Measurements from ENCODE around the gene PRKCE.
A peak's percentile ranks its signal among the peaks of the same experiment; 100 is the strongest.

Gene PRKCE

DNA sequence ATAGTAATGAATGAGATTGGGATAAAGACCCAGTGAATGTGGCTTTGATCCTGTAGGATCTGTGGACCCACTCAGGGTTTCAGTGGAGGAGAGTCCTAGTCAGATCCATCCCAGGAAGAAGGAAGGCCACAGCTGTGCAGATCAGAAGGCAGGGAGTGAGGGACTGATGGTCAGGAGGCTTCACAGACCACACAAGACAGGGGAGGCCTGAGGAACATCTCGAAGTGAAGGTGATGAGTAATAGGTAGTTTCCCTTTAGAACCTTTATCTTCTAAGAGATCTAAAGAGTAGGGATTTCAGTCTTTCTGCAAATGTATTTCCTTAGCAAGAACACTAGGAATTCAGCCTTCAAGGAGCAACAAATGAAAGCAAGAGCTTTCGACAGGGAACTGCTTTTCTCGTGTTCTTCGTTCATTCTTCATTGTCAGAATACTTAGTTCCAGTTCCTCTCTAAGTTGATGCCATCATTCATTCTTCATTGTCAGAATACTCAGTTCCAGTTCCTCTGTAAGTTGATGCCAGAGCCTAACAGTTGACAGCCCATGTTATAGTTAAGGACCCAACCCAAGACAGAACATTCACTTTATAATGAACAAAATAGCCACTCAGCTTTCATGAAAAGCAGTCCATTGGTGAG lies 495.5 kb downstream of the PRKCE start:
- FAIRE-seq (no peak), DNase-seq (ENCODE audit: insufficient read length, low spot score) (no peak)

DNA sequence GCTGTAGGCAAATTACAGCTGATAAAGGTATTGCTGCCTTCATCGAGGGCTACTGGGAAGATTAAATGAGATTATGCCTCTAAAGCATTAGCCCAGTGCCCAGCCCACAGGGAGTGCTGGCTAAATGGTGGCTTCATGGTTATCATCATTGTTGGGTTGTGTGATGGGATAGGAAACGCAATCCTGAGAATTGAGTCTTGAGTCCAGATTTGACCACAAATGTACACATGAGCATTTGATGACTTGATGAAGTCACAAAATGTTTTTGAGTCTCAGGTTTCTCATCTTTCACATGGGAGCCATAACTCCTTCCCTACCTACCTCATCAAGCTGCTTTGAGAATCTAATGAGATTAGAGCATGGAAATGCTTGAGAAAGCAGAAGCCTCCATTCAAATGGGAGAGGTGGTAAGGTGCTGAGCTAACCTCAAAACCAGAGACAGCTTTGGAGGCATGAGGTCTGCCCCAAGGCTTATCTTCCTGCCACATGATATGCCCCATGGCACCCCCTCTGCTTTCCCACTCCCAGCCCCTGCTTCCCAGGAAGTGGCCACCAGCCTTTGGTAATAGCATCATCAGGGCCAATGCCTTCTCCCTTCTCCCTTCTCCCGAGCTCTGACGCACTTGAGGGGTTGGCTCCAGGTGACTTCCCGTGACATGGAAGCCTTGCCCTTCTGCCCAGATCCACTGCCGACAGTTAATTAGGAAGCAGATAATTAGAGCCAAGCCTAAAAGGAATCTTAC lies 496.3 kb downstream of the PRKCE start:
- DNase-seq (ENCODE audit: insufficient read length, low spot score) (no peak), FAIRE-seq (peak; percentile 72)

DNA sequence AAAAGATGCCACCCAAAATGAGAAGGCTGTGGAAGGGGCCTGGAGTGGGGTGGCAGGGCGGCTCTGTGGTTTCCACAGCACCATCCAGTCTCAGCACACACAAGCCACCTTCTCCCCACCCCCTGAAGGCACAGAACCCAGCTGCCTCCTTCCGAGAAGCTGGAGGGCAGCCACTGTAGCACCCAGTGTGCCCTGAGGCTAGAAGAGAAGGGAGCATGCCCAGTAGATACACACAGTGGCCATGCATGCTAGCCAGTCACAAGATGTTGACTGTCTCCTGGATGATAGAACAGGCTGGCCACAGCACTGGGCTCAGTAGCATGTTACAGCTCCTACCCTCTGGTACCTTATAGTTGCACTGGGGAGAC lies 496.9 kb downstream of the PRKCE start:
- DNase-seq (ENCODE audit: insufficient read length, low spot score) (no peak), FAIRE-seq (peak; percentile 58)

DNA sequence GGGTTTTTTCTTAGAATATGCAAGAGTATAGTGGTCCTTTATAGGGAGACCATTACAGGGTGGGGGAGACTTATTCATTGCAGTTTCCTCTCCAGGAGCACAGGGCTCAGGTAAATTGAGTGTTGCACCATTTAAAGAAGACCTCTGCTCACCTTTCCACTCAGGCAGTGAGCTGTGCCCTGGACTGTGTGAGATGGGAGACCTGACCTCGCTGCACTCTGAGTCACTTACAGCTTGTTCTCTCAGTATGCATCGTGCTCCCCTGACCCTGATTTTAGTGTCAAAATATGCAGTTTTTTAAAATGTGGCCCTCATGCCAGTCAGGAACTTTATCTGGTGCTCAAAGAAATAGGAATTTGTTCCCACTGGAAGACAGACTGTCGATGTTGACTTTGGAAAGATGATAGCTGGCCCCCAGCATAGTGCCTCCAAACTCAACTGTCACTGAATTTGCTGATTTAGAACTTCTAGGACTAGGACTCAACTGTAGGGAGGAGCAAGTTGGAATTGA lies 499.0 kb downstream of the PRKCE start:
- FAIRE-seq: no peak
- no peak for DNase-seq (ENCODE audit: insufficient read length, low spot score)

DNA sequence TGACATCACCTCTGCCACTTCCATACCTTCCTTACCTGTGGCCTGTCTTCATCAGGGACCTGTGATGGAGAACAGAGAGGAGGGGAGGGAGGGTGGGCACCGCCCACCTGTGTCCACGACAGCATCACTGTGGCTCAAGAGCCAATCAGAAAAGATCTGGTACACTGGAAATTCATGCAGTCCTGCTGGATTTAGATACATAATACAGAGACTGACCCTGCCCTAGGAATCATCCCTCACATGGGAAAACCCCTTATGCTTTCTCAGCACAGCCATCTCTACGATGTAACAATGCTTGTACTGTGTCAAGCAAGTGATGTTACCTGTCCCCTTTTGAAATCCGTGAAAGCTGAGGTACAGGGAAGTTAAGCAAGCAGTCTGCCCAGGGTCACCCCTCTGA lies 500.1 kb downstream of the PRKCE start:
- FAIRE-seq (peak; percentile 74), DNase-seq (ENCODE audit: insufficient read length, low spot score) (no peak)

DNA sequence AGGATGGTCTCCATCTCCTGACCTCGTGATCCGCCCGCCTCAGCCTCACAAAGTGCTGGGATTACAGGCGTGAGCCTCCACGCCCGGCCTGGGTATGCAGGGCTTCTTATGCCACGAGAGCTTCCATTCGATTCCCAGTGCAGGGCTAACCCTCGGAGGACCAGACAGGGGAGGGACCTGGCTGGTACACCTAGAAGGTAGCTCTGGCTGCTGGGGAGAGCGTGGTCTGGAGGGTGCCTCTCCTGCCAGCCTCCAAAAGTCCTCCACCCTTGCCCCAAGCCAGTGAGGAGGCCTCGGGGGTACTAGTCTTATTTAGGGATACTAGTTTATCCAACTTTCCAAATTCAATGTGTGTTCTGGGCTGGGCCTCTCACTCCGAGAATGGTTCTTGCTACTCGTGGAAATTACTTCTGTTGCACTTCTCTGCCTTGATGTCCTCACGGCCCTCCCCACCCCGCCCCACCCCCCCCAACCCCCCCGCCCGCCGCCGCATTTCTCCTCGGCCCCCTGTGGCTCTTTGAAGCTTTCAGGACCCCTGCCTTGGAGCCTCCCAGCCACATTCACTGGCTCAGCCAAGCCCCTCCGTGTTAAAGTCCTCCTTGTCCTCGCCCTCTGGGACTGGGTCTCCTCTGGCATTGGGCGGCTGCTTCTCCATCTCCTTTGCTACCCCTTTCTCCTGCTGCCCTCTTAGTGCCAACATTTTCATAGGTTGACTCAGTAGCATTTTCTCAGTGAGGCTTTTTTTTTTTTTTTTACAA lies 502.7 kb downstream of the PRKCE start:
- FAIRE-seq: no peak

DNA sequence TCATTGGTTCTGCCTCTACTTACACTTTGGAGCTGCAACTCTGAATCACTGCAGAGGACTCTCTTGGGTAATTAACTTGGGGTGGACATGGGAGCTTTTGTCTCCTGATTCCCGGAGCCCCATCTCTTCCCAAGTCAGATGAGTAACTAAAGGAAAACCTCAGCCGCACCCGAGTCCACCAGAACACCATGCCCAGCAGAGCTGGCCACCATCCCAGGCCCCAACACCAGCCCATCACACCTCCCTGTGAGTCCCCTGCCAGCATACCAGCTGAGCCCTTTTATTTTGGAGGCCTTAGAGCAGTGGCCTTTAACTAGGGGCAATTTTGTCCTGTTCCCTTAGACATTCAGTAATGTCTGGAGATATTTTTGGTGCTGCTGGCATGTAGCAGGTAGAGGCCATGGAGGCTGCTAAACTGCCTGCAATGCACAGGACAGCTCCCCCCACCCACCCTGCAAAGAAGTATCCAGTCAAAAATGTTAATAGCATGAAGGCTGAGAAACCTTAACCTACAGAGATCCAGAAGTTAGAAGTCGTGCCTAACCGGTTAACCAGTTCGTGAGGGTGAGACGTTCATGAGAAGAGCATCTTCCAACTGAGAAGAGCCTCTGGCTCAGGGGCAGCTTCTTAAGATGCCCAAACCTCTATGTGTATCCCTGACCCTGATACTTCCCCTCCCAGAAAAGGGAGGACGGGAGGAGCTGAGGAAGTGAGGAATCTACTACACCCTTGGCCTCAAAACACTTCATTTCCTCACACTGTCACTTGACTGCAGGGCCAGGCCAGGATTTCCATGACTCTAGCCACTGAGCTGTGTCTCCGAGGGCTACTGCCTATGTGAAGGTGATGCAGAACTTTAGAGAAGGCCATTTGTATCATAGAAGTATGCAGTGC lies 505.8 kb downstream of the PRKCE start:
- no peak for FAIRE-seq
- no peak for DNase-seq (ENCODE audit: insufficient read length, low spot score)

More for the DNA sequence above, 502.7 kb downstream of the PRKCE start:
- no peak for DNase-seq (ENCODE audit: insufficient read length, low spot score)

- no peak for FAIRE-seq
Observed at GRCh38 chr2:46157966-46158310, 506.5 kb downstream of the PRKCE start.

GRCh38 chr2:46158661-46159060 lies 507.2 kb downstream of the PRKCE start:
- FAIRE-seq: no peak

More at GRCh38 chr2:46157966-46158310, 506.5 kb downstream of the PRKCE start:
- no peak for DNase-seq (ENCODE audit: insufficient read length, low spot score)

DNA sequence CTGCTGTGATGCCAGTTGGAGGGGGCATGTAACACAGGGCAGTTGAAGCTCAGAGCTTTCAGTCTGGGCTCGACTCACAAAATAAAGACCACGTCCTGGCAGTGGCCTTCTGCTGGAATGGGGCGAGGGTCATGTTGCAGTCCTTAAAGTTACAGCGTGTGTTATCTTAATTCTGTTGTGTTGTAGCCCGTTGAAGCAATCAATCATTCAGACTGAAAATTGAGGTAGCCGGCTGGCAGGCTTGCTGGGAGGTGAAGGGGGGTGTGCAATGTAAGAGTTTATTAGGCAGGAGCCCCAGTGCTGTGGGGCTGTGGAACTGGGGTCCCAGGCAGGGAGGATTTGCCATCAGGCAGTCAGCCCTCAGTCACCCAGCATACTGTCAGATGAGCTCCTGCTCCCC lies 508.9 kb downstream of the PRKCE start:
- FAIRE-seq: no peak
- DNase-seq (ENCODE audit: insufficient read length, low spot score): no peak

More at GRCh38 chr2:46158661-46159060, 507.2 kb downstream of the PRKCE start:
- DNase-seq (ENCODE audit: insufficient read length, low spot score): no peak

GRCh38 chr2:46161315-46161714 lies 509.8 kb downstream of the PRKCE start:
- FAIRE-seq (no peak), DNase-seq (ENCODE audit: insufficient read length, low spot score) (no peak)

DNA sequence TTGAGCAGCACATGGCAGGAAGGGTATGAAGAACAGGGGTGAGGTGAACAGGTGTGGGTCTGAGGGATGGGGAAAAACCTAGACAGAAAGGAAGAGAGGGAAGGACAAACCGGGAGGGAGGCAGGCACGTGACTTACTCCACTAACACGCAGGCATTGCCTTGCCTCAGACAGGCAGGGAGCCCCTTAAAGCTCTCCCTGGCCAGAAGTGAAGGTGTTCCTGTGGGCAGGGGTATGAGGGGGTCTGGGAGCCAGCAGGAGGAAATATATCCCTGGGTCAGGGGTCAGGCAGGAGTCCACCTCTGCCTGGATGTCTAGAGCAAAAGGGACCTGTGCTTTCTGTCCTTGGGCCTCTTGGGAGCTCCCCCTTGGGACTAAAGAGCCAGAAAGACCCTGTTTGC lies 510.4 kb downstream of the PRKCE start:
- DNase-seq (ENCODE audit: insufficient read length, low spot score) (no peak), FAIRE-seq (peak; percentile 60)

GRCh38 chr2:46162329-46163097 lies 511.0 kb downstream of the PRKCE start:
- DNase-seq (ENCODE audit: insufficient read length, low spot score): no peak
- no peak for FAIRE-seq

DNA sequence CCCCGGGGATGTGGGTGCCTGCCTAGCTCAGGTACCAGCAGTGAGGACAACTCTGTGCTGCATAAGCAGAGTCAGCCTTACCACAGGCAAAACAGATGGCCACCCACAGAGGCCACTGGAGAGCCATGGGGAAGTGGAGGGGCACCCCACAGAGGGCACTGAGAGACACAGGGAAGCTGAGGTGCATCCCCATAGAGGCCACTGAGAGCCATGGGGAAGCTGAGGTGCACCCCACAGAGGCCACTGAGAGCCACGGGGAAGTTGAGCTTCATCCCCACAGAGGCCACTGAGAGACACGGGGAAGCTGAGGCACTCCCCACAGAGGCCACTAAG lies 511.6 kb downstream of the PRKCE start:
- no peak for DNase-seq (ENCODE audit: insufficient read length, low spot score)
- no peak for FAIRE-seq

GRCh38 chr2:46163804-46164528 lies 512.5 kb downstream of the PRKCE start:
- FAIRE-seq (peak; percentile 36), DNase-seq (ENCODE audit: insufficient read length, low spot score) (peak; percentile 65)

DNA sequence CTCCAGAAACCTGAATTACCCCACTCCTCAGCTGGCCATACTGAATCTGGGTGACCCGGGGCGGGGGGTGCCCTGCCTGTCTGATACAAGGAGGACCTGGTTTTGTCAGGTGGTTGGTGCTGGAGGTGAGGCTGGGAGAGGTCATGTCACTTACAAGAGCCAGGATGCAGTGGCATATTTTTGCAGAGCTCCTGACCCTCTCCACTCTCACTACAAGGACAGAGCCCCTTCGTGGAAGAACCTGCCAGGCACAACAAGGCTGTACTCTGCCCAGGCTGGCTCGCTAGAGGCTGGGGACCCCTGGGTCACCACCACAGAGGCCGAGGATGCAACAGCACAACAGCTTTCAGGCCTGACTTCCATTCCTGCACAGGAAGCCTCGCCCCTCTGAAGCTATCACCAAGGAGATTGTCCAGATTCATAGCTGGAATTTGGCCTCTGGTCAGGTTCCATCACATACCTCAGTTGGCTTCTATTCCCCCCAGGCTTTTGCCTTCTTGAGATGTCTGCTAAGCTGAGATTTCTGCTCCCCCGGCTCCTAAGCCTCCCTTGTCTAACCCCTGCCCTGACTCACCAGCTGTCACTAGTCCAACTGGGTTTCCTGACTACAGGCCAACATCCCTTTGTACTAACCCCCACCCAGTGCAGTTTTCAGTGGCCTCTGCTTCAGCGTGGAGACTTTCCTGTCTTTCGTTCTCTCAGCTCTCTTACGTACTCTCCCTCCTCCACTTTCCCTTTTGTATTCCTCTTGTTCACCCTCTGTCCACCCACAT lies 513.2 kb downstream of the PRKCE start:
- peak; percentile 94 for FAIRE-seq
- DNase-seq (ENCODE audit: insufficient read length, low spot score): peak; percentile 91

DNA sequence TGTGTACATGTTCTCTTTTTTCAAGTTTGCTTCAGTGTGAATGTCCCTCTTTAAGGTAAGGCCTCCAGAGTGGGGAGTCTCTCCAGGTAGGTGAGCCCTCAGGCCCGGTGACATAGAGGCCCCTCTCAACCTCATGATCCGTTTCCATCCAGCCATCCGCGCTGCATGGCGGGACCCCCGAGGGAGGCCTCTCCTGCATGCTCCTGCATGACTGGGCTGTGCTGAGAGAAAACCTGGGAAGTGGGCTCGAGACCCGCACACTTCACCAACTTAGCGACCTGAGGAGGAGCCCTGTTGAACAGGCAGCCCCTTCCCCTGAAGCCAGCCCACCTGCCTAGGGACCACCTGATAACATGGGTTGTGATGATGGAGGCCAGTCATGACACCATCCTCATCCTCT lies 514.4 kb downstream of the PRKCE start:
- DNase-seq (ENCODE audit: insufficient read length, low spot score) (no peak), FAIRE-seq (peak; percentile 92)

- DNase-seq (ENCODE audit: insufficient read length, low spot score): peak; percentile 43
- peak; percentile 38 for FAIRE-seq
Observed at GRCh38 chr2:46167406-46167805, 515.9 kb downstream of the PRKCE start.
